ENCODE data around the gene FAM13C.

Gene FAM13C

DNA sequence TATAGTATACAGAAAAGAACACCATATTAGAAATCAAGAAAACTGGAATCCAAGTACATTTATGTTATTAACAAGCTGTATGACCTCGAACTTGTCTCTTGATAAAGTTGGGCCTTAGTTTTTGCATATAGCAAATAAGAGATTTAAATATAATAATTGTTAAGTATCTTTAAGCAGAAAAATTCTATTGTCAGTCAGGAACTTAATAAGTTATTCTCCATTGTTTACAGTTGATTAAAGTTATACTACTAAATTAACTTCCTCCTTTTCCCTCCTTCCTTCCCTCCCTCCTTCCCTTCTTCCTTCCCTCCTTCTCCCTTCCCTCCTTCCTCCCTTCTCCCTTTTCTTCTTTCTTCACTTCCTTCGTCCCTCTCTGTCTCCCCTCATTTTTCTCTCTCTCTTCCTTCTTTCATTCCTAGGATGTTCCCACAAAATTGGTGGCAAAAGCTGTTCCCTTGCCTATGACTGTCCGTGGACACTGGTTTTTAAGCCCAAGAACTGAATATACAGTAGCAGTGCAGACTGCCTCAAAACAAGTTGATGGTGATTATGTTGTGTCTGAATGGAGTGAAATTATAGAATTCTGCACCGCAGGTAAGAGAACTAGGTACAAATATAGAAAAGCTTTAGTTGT is 126.2 kb downstream of the FAM13C start:
- Histone ChIP-seq H4K20me1 (ENCODE audit: insufficient read depth, low read length) (no peaks in the 10 kb centered on the region), H3K79me2 (ENCODE audit: low read length) (no peaks in the 10 kb centered on the region), H3K36me3 (replicated peaks; ENCODE audit: insufficient read depth, low read length) (no peaks in the 10 kb centered on the region), H3K9me3 (replicated peaks; ENCODE audit: insufficient read depth, low read length) (no peaks in the 10 kb centered on the region), H3K27me3 (replicated peaks; ENCODE audit: insufficient read depth, low read length) (no peaks in the 10 kb centered on the region), H3K4me3 (ENCODE audit: low read length) (no peak overlapping the region), H3K4me1 (ENCODE audit: low read length) (no peaks in the 10 kb centered on the region), H2AFZ (ENCODE audit: low read length) (no peak overlapping the region), H3F3A (ENCODE audit: insufficient read depth, low read length) (no peaks in the 10 kb centered on the region), H3K9me2 (replicated peaks; ENCODE audit: insufficient read depth, low read length) (no peaks in the 10 kb centered on the region), H3K27ac (ENCODE audit: low read length) (no peak overlapping the region), H3K4me2 (ENCODE audit: low read depth, low read length) (no peak overlapping the region), H3K9ac (ENCODE audit: low read length) (no peak overlapping the region)
- no peak for TF ChIP-seq EZH2phosphoT487 (IDR thresholded peaks at IDR 0.05; ENCODE audit: low read length)
- no peak for TF ChIP-seq EZH2 (optimal IDR thresholded peaks at IDR 0.05; ENCODE audit: low read depth, low read length)
- TF ChIP-seq, protein P1, sequence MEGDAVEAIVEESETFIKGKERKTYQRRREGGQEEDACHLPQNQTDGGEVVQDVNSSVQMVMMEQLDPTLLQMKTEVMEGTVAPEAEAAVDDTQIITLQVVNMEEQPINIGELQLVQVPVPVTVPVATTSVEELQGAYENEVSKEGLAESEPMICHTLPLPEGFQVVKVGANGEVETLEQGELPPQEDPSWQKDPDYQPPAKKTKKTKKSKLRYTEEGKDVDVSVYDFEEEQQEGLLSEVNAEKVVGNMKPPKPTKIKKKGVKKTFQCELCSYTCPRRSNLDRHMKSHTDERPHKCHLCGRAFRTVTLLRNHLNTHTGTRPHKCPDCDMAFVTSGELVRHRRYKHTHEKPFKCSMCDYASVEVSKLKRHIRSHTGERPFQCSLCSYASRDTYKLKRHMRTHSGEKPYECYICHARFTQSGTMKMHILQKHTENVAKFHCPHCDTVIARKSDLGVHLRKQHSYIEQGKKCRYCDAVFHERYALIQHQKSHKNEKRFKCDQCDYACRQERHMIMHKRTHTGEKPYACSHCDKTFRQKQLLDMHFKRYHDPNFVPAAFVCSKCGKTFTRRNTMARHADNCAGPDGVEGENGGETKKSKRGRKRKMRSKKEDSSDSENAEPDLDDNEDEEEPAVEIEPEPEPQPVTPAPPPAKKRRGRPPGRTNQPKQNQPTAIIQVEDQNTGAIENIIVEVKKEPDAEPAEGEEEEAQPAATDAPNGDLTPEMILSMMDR (IDR thresholded peaks at IDR 0.05; ENCODE audit: low read length): no peak
- no peak for DNase-seq

DNA sequence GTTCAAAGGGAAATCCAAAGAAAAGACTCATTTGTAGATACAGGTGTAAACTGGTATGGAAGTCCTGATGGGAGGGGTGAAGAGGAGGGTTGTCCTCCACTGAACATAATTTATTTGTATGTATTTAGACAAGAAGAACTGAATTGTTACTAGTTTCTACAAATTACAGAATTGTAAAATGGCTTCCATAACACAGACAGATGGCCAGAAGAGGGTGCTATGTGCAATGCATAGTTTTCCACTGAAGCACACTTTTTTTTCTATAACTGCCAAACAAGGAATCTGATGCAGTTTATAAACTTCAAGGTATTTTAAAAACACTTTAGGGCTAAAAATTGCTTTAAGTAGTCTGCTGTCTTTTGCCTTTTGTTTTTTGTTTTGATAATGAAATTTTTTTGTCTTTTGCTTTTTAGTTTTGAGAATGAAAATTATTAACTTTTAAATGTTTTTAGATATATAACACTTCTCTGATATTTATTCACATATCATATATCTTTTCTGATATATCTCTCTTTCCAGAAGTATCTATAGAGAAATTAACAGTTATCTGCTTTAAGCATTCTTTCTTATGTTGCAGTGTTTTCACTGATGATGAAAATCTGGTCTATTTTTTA is 127.4 kb downstream of the FAM13C start:
- no peak overlapping the region for H3K27ac ChIP-seq (ENCODE audit: low read length)
- H3K79me2 ChIP-seq (ENCODE audit: low read length): no peaks in the 10 kb centered on the region

DNA sequence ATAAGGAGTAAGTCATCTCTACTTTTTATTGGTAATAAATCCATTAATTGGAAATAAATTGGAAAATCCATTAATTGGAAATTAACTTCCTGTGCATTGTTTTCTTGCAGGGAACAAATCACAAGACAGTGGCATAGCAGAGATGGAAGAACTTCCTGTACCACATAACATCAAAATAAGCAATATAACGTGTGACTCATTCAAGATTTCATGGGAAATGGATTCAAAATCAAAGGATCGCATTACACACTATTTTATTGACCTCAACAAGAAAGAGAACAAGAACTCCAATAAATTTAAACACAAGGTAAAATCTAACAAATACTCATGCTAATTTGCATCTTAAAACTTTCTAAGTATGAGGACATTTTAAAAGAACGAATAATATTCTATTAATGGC is 128.2 kb downstream of the FAM13C start:
- DNase-seq: no peak
- Histone ChIP-seq H3K27me3 (replicated peaks; ENCODE audit: insufficient read depth, low read length) (no peaks in the 10 kb centered on the region), H3K9me3 (replicated peaks; ENCODE audit: insufficient read depth, low read length) (no peaks in the 10 kb centered on the region), H3F3A (ENCODE audit: insufficient read depth, low read length) (no peaks in the 10 kb centered on the region), H3K9me2 (replicated peaks; ENCODE audit: insufficient read depth, low read length) (no peaks in the 10 kb centered on the region), H3K4me1 (ENCODE audit: low read length) (no peaks in the 10 kb centered on the region), H3K9ac (ENCODE audit: low read length) (no peak overlapping the region), H4K20me1 (ENCODE audit: insufficient read depth, low read length) (no peaks in the 10 kb centered on the region), H3K4me2 (ENCODE audit: low read depth, low read length) (no peak overlapping the region), H3K27ac (ENCODE audit: low read length) (no peak overlapping the region), H3K4me3 (ENCODE audit: low read length) (no peak overlapping the region), H3K79me2 (ENCODE audit: low read length) (no peaks in the 10 kb centered on the region), H2AFZ (ENCODE audit: low read length) (no peak overlapping the region), H3K36me3 (replicated peaks; ENCODE audit: insufficient read depth, low read length) (no peaks in the 10 kb centered on the region)
- TF ChIP-seq, protein P1 (IDR thresholded peaks at IDR 0.05; ENCODE audit: low read length): no peak
- no peak for TF ChIP-seq EZH2 (optimal IDR thresholded peaks at IDR 0.05; ENCODE audit: low read depth, low read length)
- no peak for TF ChIP-seq EZH2phosphoT487 (IDR thresholded peaks at IDR 0.05; ENCODE audit: low read length)

More for the DNA sequence above, 127.4 kb downstream of the FAM13C start:
- TF ChIP-seq EZH2 (optimal IDR thresholded peaks at IDR 0.05; ENCODE audit: low read depth, low read length) (no peak), EZH2phosphoT487 (IDR thresholded peaks at IDR 0.05; ENCODE audit: low read length) (no peak)
- TF ChIP-seq, protein P1 (IDR thresholded peaks at IDR 0.05; ENCODE audit: low read length): peak; percentile 63
- no peaks in the 10 kb centered on the region for H3K36me3 ChIP-seq (replicated peaks; ENCODE audit: insufficient read depth, low read length)
- H3K27me3 ChIP-seq (replicated peaks; ENCODE audit: insufficient read depth, low read length): no peaks in the 10 kb centered on the region
- no peak overlapping the region for H3K9ac ChIP-seq (ENCODE audit: low read length)
- no peak overlapping the region for H3K4me3 ChIP-seq (ENCODE audit: low read length)
- H3K4me1 ChIP-seq (ENCODE audit: low read length): no peaks in the 10 kb centered on the region
- no peaks in the 10 kb centered on the region for H3K9me3 ChIP-seq (replicated peaks; ENCODE audit: insufficient read depth, low read length)
- no peaks in the 10 kb centered on the region for H3K9me2 ChIP-seq (replicated peaks; ENCODE audit: insufficient read depth, low read length)
- DNase-seq: peak; percentile 29
- no peak overlapping the region for H3K4me2 ChIP-seq (ENCODE audit: low read depth, low read length)
- no peaks in the 10 kb centered on the region for H3F3A ChIP-seq (ENCODE audit: insufficient read depth, low read length)
- H2AFZ ChIP-seq (ENCODE audit: low read length): no peak overlapping the region
- H4K20me1 ChIP-seq (ENCODE audit: insufficient read depth, low read length): no peaks in the 10 kb centered on the region

Measured in MM.1S (cell line).